PFSK-1 (cell line): Measurements from ENCODE around the gene GHRHR.

Experiments
- POLR2AphosphoS5 ChIP-seq: IDR thresholded peaks from 2 replicates; pipeline ENCODE4 v1.6.1; 2012; ENCODE audit warnings: low read depth, mild to moderate bottlenecking, control low read depth, low read length, moderate library complexity
- TAF1 ChIP-seq: IDR thresholded peaks from 2 replicates; pipeline ENCODE4 v1.6.1; 2012; ENCODE audit warnings: low read length, control low read depth, borderline replicate concordance; ENCODE audit not compliant: insufficient read depth

GRCh38 chr7:30989824-30990672 lies 26.3 kb downstream of the GHRHR start:
- TF ChIP-seq TAF1 (no peak), POLR2AphosphoS5 (no peak)
